ENCODE data around the gene GPSM1. TPM values are rescaled to one million over a fixed set of nuclear protein-coding genes. Genes with fewer than 3 reads are reported as not detected.
"Not testable (repeated sequence)": the region's sequence is repeated elsewhere in the genome, so short reads cannot be mapped to it uniquely, and the experiment has no call there.

Gene GPSM1
- total RNA-seq, 2 donors from 2014 or later = 15.8 to 23.1 TPM

- ATAC-seq (no peak), DNase-seq (no peak)
- Histone ChIP-seq H3K27ac (no peak overlapping the region), H3K27me3 (no peaks in the 10 kb centered on the region), H3K36me3 (replicated peaks in 1 of 2; ENCODE audit: insufficient read depth in 1 of 2, low read depth in 2 of 2) (no peaks in the 10 kb centered on the region), H3K4me1 (peaks cover 5% of the 10 kb centered on the region), H3K4me3 (no peak overlapping the region), H3K9me3 (no peaks in the 10 kb centered on the region)
- WGBS, 2 donors = 81% methylated on average over 11 of the region's 11 CpGs; no CpG with 5 or more reads in 1 of the 2 donors
- no peak for TF ChIP-seq POLR2A (IDR thresholded peaks at IDR 0.05)
- no peak for TF ChIP-seq CTCF (IDR thresholded peaks at IDR 0.05)
- intact Hi-C loops (cut with DNase I) = no loop called here
Observed at GRCh38 chr9:136351252-136351800, 24.0 kb downstream of the GPSM1 start.

GRCh38 chr9:136351868-136352267, 24.5 kb downstream of the GPSM1 start:
- H3K36me3 ChIP-seq (replicated peaks in 1 of 2; ENCODE audit: insufficient read depth in 1 of 2, low read depth in 2 of 2); H3K4me1 ChIP-seq; intact Hi-C loops (cut with DNase I); ATAC-seq; H3K27ac ChIP-seq; DNase-seq; H3K27me3 ChIP-seq; H3K4me3 ChIP-seq; H3K9me3 ChIP-seq: not testable (repeated sequence)
- 88 to 95% methylated on average over 4 of the region's 24 CpGs for whole genome bisulfite sequencing, 2 donors

GRCh38 chr9:136352682-136353081, 25.3 kb downstream of the GPSM1 start:
- no peak overlapping the region for H3K27ac ChIP-seq
- DNase-seq = no peak

GRCh38 chr9:136353088-136353487, 25.7 kb downstream of the GPSM1 start:
- ATAC-seq = no peak
- Histone ChIP-seq H3K36me3 (replicated peaks in 1 of 2; ENCODE audit: insufficient read depth in 1 of 2, low read depth in 2 of 2) (no peaks in the 10 kb centered on the region), H3K27ac (no peak overlapping the region), H3K4me3 (no peak overlapping the region), H3K4me1 (peaks cover 5% of the 10 kb centered on the region), H3K27me3 (no peaks in the 10 kb centered on the region), H3K9me3 (no peaks in the 10 kb centered on the region)
- TF ChIP-seq POLR2A (IDR thresholded peaks at IDR 0.05) (no peak), CTCF (IDR thresholded peaks at IDR 0.05) (no peak)
- intact Hi-C loops (cut with DNase I) = no loop called here
- WGBS, 2 donors = 85 to 91% methylated on average over 7 to 10 of the region's 11 CpGs
- no peak for DNase-seq

More at GRCh38 chr9:136352682-136353081, 25.3 kb downstream of the GPSM1 start:
- Histone ChIP-seq H3K4me1 (peaks cover 5% of the 10 kb centered on the region), H3K27me3 (no peaks in the 10 kb centered on the region), H3K9me3 (no peaks in the 10 kb centered on the region), H3K36me3 (replicated peaks in 1 of 2; ENCODE audit: insufficient read depth in 1 of 2, low read depth in 2 of 2) (no peaks in the 10 kb centered on the region), H3K4me3 (no peak overlapping the region)
- TF ChIP-seq CTCF (IDR thresholded peaks at IDR 0.05) (no peak), POLR2A (IDR thresholded peaks at IDR 0.05) (no peak)
- intact Hi-C loops (cut with DNase I) = no loop called here
- WGBS, 2 donors = 86 to 87% methylated on average over 13 of the region's 16 CpGs
- no peak for ATAC-seq

GRCh38 chr9:136353757-136354488, 26.6 kb downstream of the GPSM1 start:
- TF ChIP-seq POLR2A (IDR thresholded peaks at IDR 0.05) (no peak), CTCF (IDR thresholded peaks at IDR 0.05) (no peak)
- no peaks in the 10 kb centered on the region for H3K36me3 ChIP-seq (replicated peaks in 1 of 2; ENCODE audit: insufficient read depth in 1 of 2, low read depth in 2 of 2)
- H3K27ac ChIP-seq = no peak overlapping the region
- intact Hi-C loops (cut with DNase I) = no loop called here
- 73% methylated on average over 11 of the region's 13 CpGs; no CpG with 5 or more reads in 1 of the 2 donors for WGBS, 2 donors
- peaks cover 5% of the 10 kb centered on the region for H3K4me1 ChIP-seq
- no peaks in the 10 kb centered on the region for H3K9me3 ChIP-seq
- no peaks in the 10 kb centered on the region for H3K27me3 ChIP-seq
- DNase-seq (no peak), ATAC-seq (no peak)
- no peak overlapping the region for H3K4me3 ChIP-seq
